H1 (cell line): Measurements from ENCODE around the gene ACACB. TPM values are rescaled to one million over a fixed set of nuclear protein-coding genes. Genes with fewer than 3 reads are reported as not detected.

Experiments used
- CTCF ChIA-PET: fragments of 300-600 bp; sonication (Branson Sonifier 250); formaldehyde crosslinking; loops from one replicate; lab custom pipeline; 2021; ENCODE audit not compliant: partially characterized antibody; lab: Charles Lee
- POLR2A ChIA-PET: fragments of 300-600 bp; sonication (Branson Sonifier 250); formaldehyde crosslinking; loops from one replicate; lab custom pipeline; 2021; ENCODE audit warnings: inconsistent platforms; ENCODE audit not compliant: partially characterized antibody; lab: Charles Lee
- DNase-seq, 2 experiments: peaks; one replicate each; pipeline versions ENCODE4 v3.0.0 to v3.0.0-alpha.2; 2010 to 2022; ENCODE audit warnings: low spot score in 2 of 2, low read depth in 1 of 2, mixed read lengths in 1 of 2
- FAIRE-seq: peaks from 2 replicates; lab custom pipeline; 2011; peaks lifted over from hg19 to GRCh38; lab: Jason Lieb, UNC
- H2AFZ ChIP-seq: 2 replicates; pipeline ENCODE4 v1.8.1; 2012; ENCODE audit warnings: low read length, inconsistent platforms
- H2AK5ac ChIP-seq: 2 replicates; pipeline ENCODE4 v1.6.1; 2013; ENCODE audit warnings: low read depth, low read length
- H2BK120ac ChIP-seq: replicated peaks from 2 replicates; pipeline ENCODE3; 2013; ENCODE audit warnings: low read depth, low read length, inconsistent platforms
- H2BK12ac ChIP-seq: 2 replicates; pipeline ENCODE4 v1.6.1; 2013; ENCODE audit warnings: low read depth, low read length
- H2BK15ac ChIP-seq: 2 replicates; pipeline ENCODE4 v1.6.1; 2013; ENCODE audit warnings: low read length
- H2BK20ac ChIP-seq: 2 replicates; pipeline ENCODE4 v1.6.1; 2013; ENCODE audit warnings: low read length
- H2BK5ac ChIP-seq: 2 replicates; pipeline ENCODE4 v1.6.1; 2013; ENCODE audit warnings: low read depth, low read length
- H3K14ac ChIP-seq: 2 replicates; pipeline ENCODE4 v1.6.1; 2013; ENCODE audit warnings: inconsistent platforms; ENCODE audit not compliant: insufficient read length
- H3K18ac ChIP-seq: 2 replicates; pipeline ENCODE4 v1.6.1; 2013; ENCODE audit warnings: low read length; ENCODE audit errors: extremely low read depth
- H3K23ac ChIP-seq: 2 replicates; pipeline ENCODE4 v1.6.1; 2013; ENCODE audit warnings: inconsistent platforms; ENCODE audit not compliant: insufficient read length
- H3K23me2 ChIP-seq: 2 replicates; pipeline ENCODE4 v1.6.1; 2013; ENCODE audit warnings: low read depth, low read length
- H3K27ac ChIP-seq: 2 replicates; pipeline ENCODE4 v1.6.1; 2011; ENCODE audit warnings: low read depth, low read length, inconsistent platforms
- H3K27me3 ChIP-seq, 4 experiments: replicated peaks in 1 of 4; 1 replicate in 1 of 4; 2 replicates in 3 of 4; pipeline versions ENCODE4 v1.6.1 to v1.8.1; 2011 to 2013; ENCODE audit warnings: low read length in 3 of 4, mild to moderate bottlenecking in 3 of 4, inconsistent platforms in 2 of 4, mixed read lengths in 2 of 4, moderate library complexity in 1 of 4; ENCODE audit not compliant: control insufficient read depth in 3 of 4, insufficient read depth in 3 of 4; ENCODE audit errors: extremely low read depth in 1 of 4
- H3K36me3 ChIP-seq, 4 experiments: 2 replicates each; pipeline versions ENCODE4 v1.6.1 to v1.8.1; 2011 to 2013; ENCODE audit warnings: mild to moderate bottlenecking in 4 of 4, low read length in 3 of 4, moderate library complexity in 2 of 4, control low read depth in 1 of 4, inconsistent platforms in 1 of 4; ENCODE audit not compliant: insufficient read depth in 4 of 4, control insufficient read depth in 2 of 4
- H3K4ac ChIP-seq: replicated peaks from 2 replicates; pipeline ENCODE3; 2013; ENCODE audit warnings: low read length, low read depth, mixed read lengths, inconsistent platforms; ENCODE audit not compliant: insufficient read length
- H3K4me1 ChIP-seq, 4 experiments: replicated peaks in 1 of 4; 1 replicate in 1 of 4; 2 replicates in 3 of 4; pipeline versions ENCODE4 v1.6.1 to v1.8.1; 2011 to 2013; ENCODE audit warnings: low read length in 3 of 4, inconsistent platforms in 2 of 4, mixed read lengths in 1 of 4; ENCODE audit not compliant: insufficient read depth in 4 of 4, control insufficient read depth in 3 of 4
- H3K4me2 ChIP-seq, 2 experiments: 2 replicates each; pipeline versions ENCODE4 v1.6.1 to v1.8.1; 2011 to 2013; ENCODE audit warnings: low read depth in 2 of 2, low read length in 2 of 2, control low read depth in 1 of 2, inconsistent platforms in 1 of 2, mild to moderate bottlenecking in 1 of 2; ENCODE audit not compliant: insufficient read depth in 1 of 2
- H3K4me3 ChIP-seq, 4 experiments: fragments of 200-600, 300-600 bp in 1 of 4; sonication (generic), shearing (Covaris generic), sonication (Bioruptor Twin) in 1 of 4; 2 replicates each; pipeline versions ENCODE4 v1.5.1 to v1.8.1; 2011 to 2016; ENCODE audit warnings: low read length in 4 of 4, low read depth in 3 of 4, control low read depth in 2 of 4, inconsistent platforms in 2 of 4, mild to moderate bottlenecking in 2 of 4, mixed read lengths in 1 of 4, moderate library complexity in 1 of 4; ENCODE audit not compliant: insufficient read depth in 2 of 4; ENCODE audit errors: extremely low read depth in 1 of 4
- H3K56ac ChIP-seq: replicated peaks from 2 replicates; pipeline ENCODE3; 2013; ENCODE audit warnings: low read depth, mild to moderate bottlenecking, mixed read lengths, low read length, inconsistent platforms; ENCODE audit not compliant: insufficient read length
- H3K79me1 ChIP-seq: 2 replicates; pipeline ENCODE4 v1.6.1; 2013; ENCODE audit warnings: low read depth, low read length, control low read depth
- H3K79me2 ChIP-seq, 2 experiments: 2 replicates each; pipeline versions ENCODE4 v1.6.1 to v1.8.1; 2012 to 2013; ENCODE audit warnings: low read length in 2 of 2, mild to moderate bottlenecking in 2 of 2, inconsistent platforms in 1 of 2; ENCODE audit not compliant: insufficient read depth in 2 of 2, control insufficient read depth in 1 of 2
- H3K9ac ChIP-seq, 4 experiments: replicated peaks in 1 of 4; 1 replicate in 1 of 4; 2 replicates in 3 of 4; pipeline versions ENCODE4 v1.6.1 to v1.8.1; 2011 to 2013; ENCODE audit warnings: low read depth in 3 of 4, low read length in 3 of 4, control low read depth in 2 of 4, mild to moderate bottlenecking in 2 of 4, moderate library complexity in 2 of 4, inconsistent platforms in 1 of 4; ENCODE audit errors: extremely low read depth in 1 of 4
- H3K9me3 ChIP-seq, 2 experiments: 2 replicates each; pipeline versions ENCODE4 v1.6.1 to v1.8.1; 2012 to 2013; ENCODE audit warnings: mild to moderate bottlenecking in 2 of 2, moderate library complexity in 2 of 2, control low read depth in 1 of 2, inconsistent platforms in 1 of 2, low read depth in 1 of 2, low read length in 1 of 2, mixed read lengths in 1 of 2; ENCODE audit not compliant: insufficient read depth in 2 of 2
- H4K20me1 ChIP-seq, 2 experiments: replicated peaks in 1 of 2; 2 replicates each; pipeline versions ENCODE3 to v1.8.1; 2011 to 2013; ENCODE audit warnings: inconsistent platforms in 2 of 2, low read length in 2 of 2, mild to moderate bottlenecking in 1 of 2; ENCODE audit not compliant: insufficient read depth in 2 of 2, control insufficient read depth in 1 of 2
- H4K5ac ChIP-seq: 2 replicates; pipeline ENCODE4 v1.6.1; 2013; ENCODE audit warnings: low read length, low read depth, mixed read lengths, inconsistent platforms; ENCODE audit not compliant: insufficient read length
- H4K8ac ChIP-seq: 2 replicates; pipeline ENCODE4 v1.8.0; 2013; ENCODE audit warnings: mild to moderate bottlenecking, moderate library complexity, low read length, inconsistent platforms; ENCODE audit not compliant: insufficient read depth; ENCODE audit errors: extremely low read depth
- H4K91ac ChIP-seq: replicated peaks from 2 replicates; pipeline ENCODE3; 2013; ENCODE audit warnings: low read length, mixed read lengths, inconsistent platforms; ENCODE audit not compliant: insufficient read length
- ASH2L ChIP-seq: fragments of 200-600, 300-600 bp; sonication (generic); IDR thresholded peaks from one replicate; pipeline ENCODE4 v1.7.1; 2017; ENCODE audit warnings: low read length
- ATF2 ChIP-seq: IDR thresholded peaks from 2 replicates; pipeline ENCODE4 v1.6.1; 2012; ENCODE audit warnings: low read length, inconsistent platforms
- BRCA1 ChIP-seq: IDR thresholded peaks from 2 replicates; pipeline ENCODE4 v1.6.1; 2012; ENCODE audit warnings: low read depth, low read length, improper control_type of control experiment
- CHD2 ChIP-seq: IDR thresholded peaks from 2 replicates; pipeline ENCODE4 v1.6.1; 2012; ENCODE audit warnings: low read length, improper control_type of control experiment
- CTCF ChIP-seq, 3 experiments: IDR thresholded peaks; 1 replicate in 2 of 3; 2 replicates in 1 of 3; pipeline versions ENCODE4 v1.5.1 to v1.6.1; 2011; ENCODE audit warnings: low read length in 3 of 3, mild to moderate bottlenecking in 3 of 3, inconsistent platforms in 2 of 3, low read depth in 1 of 3, moderate library complexity in 1 of 3; ENCODE audit not compliant: insufficient read depth in 1 of 3; ENCODE audit errors: control extremely low read depth in 1 of 3
- NANOG ChIP-seq: IDR thresholded peaks from 2 replicates; pipeline ENCODE4 v1.6.1; 2011; ENCODE audit warnings: low read length, low read depth, mild to moderate bottlenecking, inconsistent platforms; ENCODE audit not compliant: insufficient read depth, poor library complexity, severe bottlenecking
- NRF1 ChIP-seq: IDR thresholded peaks from 2 replicates; pipeline ENCODE4 v1.6.1; 2011; ENCODE audit warnings: mild to moderate bottlenecking, low read depth, low read length, improper control_type of control experiment
- POLR2AphosphoS5 ChIP-seq: IDR thresholded peaks from 2 replicates; pipeline ENCODE4 v1.6.1; 2011; ENCODE audit warnings: low read depth, low read length
- SP1 ChIP-seq: IDR thresholded peaks from 2 replicates; pipeline ENCODE4 v1.6.1; 2011; ENCODE audit warnings: low read depth, low read length
- ZNF274 ChIP-seq: IDR thresholded peaks from 2 replicates; pipeline ENCODE4 v1.7.0; 2012; ENCODE audit warnings: low read length, borderline replicate concordance; ENCODE audit errors: extremely low read depth
- WGBS, 2 experiments: shearing (Covaris generic) in 1 of 2; methylation state at CpG; one replicate each; pipeline versions ENCODE4 v1.1.6 to v1.1.7; 2013 to 2015; ENCODE audit warnings: low lambda C conversion rate in 2 of 2, mixed read lengths in 2 of 2, inconsistent platforms in 1 of 2, low coverage in 1 of 2, missing lambda C conversion rate in 1 of 2; ENCODE audit not compliant: insufficient replicate concordance in 2 of 2, insufficient coverage in 1 of 2, insufficient read length in 1 of 2; ENCODE audit errors: extremely low coverage in 1 of 2, missing lambda C conversion rate in 1 of 2; 5-methylcytosine and 5-hydroxymethylcytosine counted together
- polyA plus RNA-seq, 7 experiments: library from polyadenylated mRNA; depleted of rRNA in 3 of 7; stranded (reverse) in 5 of 7; unstranded in 2 of 7; fragments of >200 nt in 5 of 7; fragments of 200-250 nt in 2 of 7; gene quantifications; 1 replicate in 5 of 7; 2 replicates in 1 of 7; 4 replicates in 1 of 7; pipeline versions ENCODE4 v1.2.1 to v1.2.3, GENCODE V29; 2011 to 2013; ENCODE audit warnings: missing spikeins in 2 of 7, mixed read lengths in 2 of 7
- total RNA-seq: library from RNA; stranded (reverse); fragmentation: NEBNext Ultra II Directional; extraction: Animal tissue kit (Norgen Biotek cat#: 25700); gene quantifications from 2 replicates; pipeline ENCODE4 v1.2.1, GENCODE V29; 2021

The ACACB gene
- total and polyA plus RNA-seq, 2 of the 8 experiments (the other 6 are each of a cell fraction or from before 2014, with no cell fraction given), result 5.8 to 15.3 TPM

DNA sequence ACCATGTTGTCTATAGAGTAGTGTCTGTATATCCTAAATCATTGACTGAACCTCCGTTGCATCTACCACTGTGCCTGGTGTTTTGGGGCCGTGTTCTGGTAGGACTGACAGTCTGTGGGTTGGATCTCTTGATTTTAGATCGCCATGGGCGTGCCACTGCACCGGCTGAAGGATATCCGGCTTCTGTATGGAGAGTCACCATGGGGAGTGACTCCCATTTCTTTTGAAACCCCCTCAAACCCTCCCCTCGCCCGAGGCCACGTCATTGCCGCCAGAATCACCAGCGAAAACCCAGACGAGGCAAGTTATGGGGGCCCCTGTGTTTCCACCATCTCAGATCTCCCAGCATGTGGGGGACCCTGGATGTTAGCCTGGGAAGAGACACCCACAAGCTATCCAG lies 69.1 kb downstream of the ACACB start:
- H2BK15ac ChIP-seq, result no peak overlapping the region
- H4K8ac ChIP-seq, result no peak overlapping the region; the same call in 1 of the 2 replicates
- no peaks in the 10 kb centered on the region for H3K9me3 ChIP-seq
- no peaks in the 10 kb centered on the region; a peak in 1 of 8 replicates for H3K36me3 ChIP-seq
- no peak overlapping the region for H2AFZ ChIP-seq
- H3K23me2 ChIP-seq, result no peaks in the 10 kb centered on the region; the same call in 1 of the 2 replicates
- H2BK20ac ChIP-seq, result no peak overlapping the region
- no peaks in the 10 kb centered on the region for H3K79me1 ChIP-seq
- no peak overlapping the region for H3K9ac ChIP-seq
- H3K27me3 ChIP-seq, result no peaks in the 10 kb centered on the region
- H3K27ac ChIP-seq, result no peak overlapping the region
- H2BK5ac ChIP-seq, result no peak overlapping the region
- H4K20me1 ChIP-seq, result peaks cover 0 to 3% of the 10 kb centered on the region in 2 experiments
- H3K4me1 ChIP-seq, result no peaks in the 10 kb centered on the region
- H3K4ac ChIP-seq, result no peak overlapping the region
- H2BK120ac ChIP-seq, result no peak overlapping the region
- H3K14ac ChIP-seq, result no peak overlapping the region
- H3K4me2 ChIP-seq, result no peak overlapping the region
- H3K18ac ChIP-seq, result no peak overlapping the region
- WGBS, 2 experiments, result 84% methylated on average over 11 of the region's 12 CpGs; no CpG with 5 or more reads in 1 of the 2 experiments
- no peak overlapping the region for H2AK5ac ChIP-seq
- no peak overlapping the region for H3K4me3 ChIP-seq
- ChIA-PET POLR2A (no interaction called here), CTCF (interaction anchor here (1.0 kb wide), 1 partner anchor 30 kb away, joined by 4 read pairs; no protein-coding TSS in a partner anchor)
- FAIRE-seq, result no peak
- no peak overlapping the region for H2BK12ac ChIP-seq
- DNase-seq, result no peak
- no peaks in the 10 kb centered on the region for H3K79me2 ChIP-seq
- H3K56ac ChIP-seq, result no peak overlapping the region
- no peak overlapping the region for H4K5ac ChIP-seq
- H3K23ac ChIP-seq, result no peak overlapping the region
- H4K91ac ChIP-seq, result no peak overlapping the region
- TF ChIP-seq POLR2AphosphoS5 (no peak), BRCA1 (no peak), CHD2 (no peak), CTCF (IDR thresholded peaks at IDR 0.05; ENCODE audit: control extremely low read depth in 1 of 3, insufficient read depth in 1 of 3, low read depth in 1 of 3, low read length in 3 of 3) (no peak), ZNF274 (no peak), SP1 (no peak), NRF1 (no peak), ATF2 (no peak), ASH2L (no peak), NANOG (no peak)
